GM12801 (cell line): ENCODE measurements around the gene SLC6A19.

Source experiments
- CTCF ChIP-seq: IDR thresholded peaks from one replicate; pipeline ENCODE4 v1.5.1; 2011; ENCODE audit warnings: control low read depth; ENCODE audit not compliant: insufficient read length; ENCODE audit errors: extremely low read depth

The SLC6A19 gene

GRCh38 chr5:1254196-1254595, 52.8 kb downstream of the SLC6A19 start:
- no peak for TF ChIP-seq CTCF

- no peak for TF ChIP-seq CTCF
These were observed 53.7 kb downstream of the SLC6A19 start for GRCh38 chr5:1255081-1255561.

- TF ChIP-seq CTCF = no peak
These were observed 55.4 kb downstream of the SLC6A19 start for GRCh38 chr5:1256776-1257175.

- TF ChIP-seq CTCF = no peak
These were observed 56.0 kb downstream of the SLC6A19 start for GRCh38 chr5:1257363-1257762.

GRCh38 chr5:1257841-1258240, 56.4 kb downstream of the SLC6A19 start:
- no peak for TF ChIP-seq CTCF

GRCh38 chr5:1259806-1260480, 58.5 kb downstream of the SLC6A19 start:
- no peak for TF ChIP-seq CTCF

- no peak for TF ChIP-seq CTCF
These were observed 60.2 kb downstream of the SLC6A19 start for GRCh38 chr5:1261643-1262042.
